ENCODE measurements around the gene LRP3.

- TF ChIP-seq CTCF (IDR thresholded peaks at IDR 0.05) (no peak), ZFX (IDR thresholded peaks at IDR 0.05; ENCODE audit: borderline replicate concordance) (no peak)
Observed at GRCh38 chr19:33202546-33203507, 8.7 kb downstream of the LRP3 start.

Measured in 22Rv1 (cell line).